Karpas-422 (cell line): Measurements from ENCODE around the gene MUC6. TPM values are rescaled to one million over a fixed set of nuclear protein-coding genes. Genes with fewer than 3 reads are reported as not detected.
A peak's percentile ranks its signal among the peaks of the same experiment; 100 is the strongest.

Experiments used
- DNase-seq: peaks from one replicate; pipeline ENCODE4 v3.0.0-alpha.2; 2015
- H2AFZ ChIP-seq: fragments of 200-600 bp; sonication (generic); 2 replicates; pipeline ENCODE4 v1.6.1; 2014; ENCODE audit warnings: antibody characterized with exemption, low read length, mixed read lengths
- H3K27ac ChIP-seq: fragments of 200-600 bp; sonication (generic); 2 replicates; pipeline ENCODE4 v1.5.1; 2014; ENCODE audit warnings: mild to moderate bottlenecking, low read length, moderate library complexity
- H3K27me3 ChIP-seq: fragments of 200-600 bp; sonication (generic); 2 replicates; pipeline ENCODE4 v1.6.1; 2014; ENCODE audit warnings: low read length, mixed read lengths
- H3K36me3 ChIP-seq: fragments of 200-600 bp; sonication (generic); 2 replicates; pipeline ENCODE4 v1.6.1; 2014; ENCODE audit warnings: low read length, mixed read lengths; ENCODE audit not compliant: insufficient read depth
- H3K4me1 ChIP-seq: fragments of 200-600 bp; sonication (generic); 2 replicates; pipeline ENCODE4 v1.6.1; 2014; ENCODE audit warnings: mild to moderate bottlenecking, low read length, mixed read lengths
- H3K4me2 ChIP-seq: fragments of 200-600 bp; sonication (generic); 2 replicates; pipeline ENCODE4 v1.6.1; 2014; ENCODE audit warnings: low read length, low read depth, mild to moderate bottlenecking; ENCODE audit not compliant: poor library complexity, severe bottlenecking
- H3K4me3 ChIP-seq: fragments of 200-600 bp; sonication (generic); 2 replicates; pipeline ENCODE4 v1.5.1; 2014; ENCODE audit warnings: mild to moderate bottlenecking, antibody characterized with exemption, low read length, mixed read lengths
- H3K79me2 ChIP-seq: fragments of 200-600 bp; sonication (generic); 2 replicates; pipeline ENCODE4 v1.6.1; 2014; ENCODE audit warnings: mild to moderate bottlenecking, low read length, mixed read lengths
- H3K9ac ChIP-seq: fragments of 200-600 bp; sonication (generic); 2 replicates; pipeline ENCODE4 v1.6.0; 2014; ENCODE audit warnings: low read length
- H3K9me2 ChIP-seq: fragments of 200-600 bp; sonication (generic), shearing (Covaris generic); replicated peaks from 2 replicates; pipeline ENCODE4 v1.6.0; 2014; ENCODE audit warnings: mild to moderate bottlenecking, low read length, moderate library complexity; ENCODE audit not compliant: insufficient read depth
- H3K9me3 ChIP-seq: fragments of 300-700, 200-600 bp; sonication (generic); 2 replicates; pipeline ENCODE4 v1.6.1; 2014; ENCODE audit warnings: low read length, mixed read lengths
- H4K20me1 ChIP-seq: fragments of 200-600 bp; sonication (generic); 2 replicates; pipeline ENCODE4 v1.6.1; 2014; ENCODE audit warnings: mild to moderate bottlenecking, antibody characterized with exemption, low read length, low read depth; ENCODE audit not compliant: insufficient read depth
- total RNA-seq: library from RNA; depleted of rRNA; stranded (reverse); fragments of >200 nt; shearing (Covaris generic); gene quantifications from 2 replicates; pipeline ENCODE4 v1.2.3, GENCODE V29; 2014; ENCODE audit warnings: low replicate concordance

MUC6 gene
- total RNA-seq, 1 experiment from 2014 or later: not detected

DNA sequence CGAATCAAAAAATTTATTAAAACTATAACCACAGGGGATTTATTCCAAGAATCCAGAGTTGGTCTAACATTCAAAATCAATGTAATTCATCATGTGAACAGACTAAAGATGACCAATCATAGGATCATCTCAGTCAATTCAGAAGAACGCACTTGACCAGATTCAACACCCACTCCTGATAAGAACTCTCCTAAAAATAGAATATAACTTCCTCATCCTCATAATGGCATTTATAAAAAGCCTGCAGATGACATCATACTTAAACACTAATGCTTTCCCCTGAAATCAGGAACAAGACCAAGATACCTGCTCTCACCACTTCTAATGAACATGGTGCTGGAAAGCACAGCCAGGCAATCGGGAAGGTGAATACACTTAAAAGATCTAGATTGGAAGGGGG, 27.6 kb upstream of the MUC6 start:
- Histone ChIP-seq H3K4me1 (peaks cover 7% of the 10 kb centered on the region), H3K27ac (no peak overlapping the region), H3K4me2 (no peak overlapping the region), H3K9ac (no peak overlapping the region), H3K9me3 (no peaks in the 10 kb centered on the region), H3K27me3 (no peaks in the 10 kb centered on the region), H3K79me2 (no peaks in the 10 kb centered on the region), H4K20me1 (no peaks in the 10 kb centered on the region), H3K36me3 (no peaks in the 10 kb centered on the region), H2AFZ (no peak overlapping the region), H3K9me2 (no peaks in the 10 kb centered on the region), H3K4me3 (no peak overlapping the region)
- no peak for DNase-seq

DNA sequence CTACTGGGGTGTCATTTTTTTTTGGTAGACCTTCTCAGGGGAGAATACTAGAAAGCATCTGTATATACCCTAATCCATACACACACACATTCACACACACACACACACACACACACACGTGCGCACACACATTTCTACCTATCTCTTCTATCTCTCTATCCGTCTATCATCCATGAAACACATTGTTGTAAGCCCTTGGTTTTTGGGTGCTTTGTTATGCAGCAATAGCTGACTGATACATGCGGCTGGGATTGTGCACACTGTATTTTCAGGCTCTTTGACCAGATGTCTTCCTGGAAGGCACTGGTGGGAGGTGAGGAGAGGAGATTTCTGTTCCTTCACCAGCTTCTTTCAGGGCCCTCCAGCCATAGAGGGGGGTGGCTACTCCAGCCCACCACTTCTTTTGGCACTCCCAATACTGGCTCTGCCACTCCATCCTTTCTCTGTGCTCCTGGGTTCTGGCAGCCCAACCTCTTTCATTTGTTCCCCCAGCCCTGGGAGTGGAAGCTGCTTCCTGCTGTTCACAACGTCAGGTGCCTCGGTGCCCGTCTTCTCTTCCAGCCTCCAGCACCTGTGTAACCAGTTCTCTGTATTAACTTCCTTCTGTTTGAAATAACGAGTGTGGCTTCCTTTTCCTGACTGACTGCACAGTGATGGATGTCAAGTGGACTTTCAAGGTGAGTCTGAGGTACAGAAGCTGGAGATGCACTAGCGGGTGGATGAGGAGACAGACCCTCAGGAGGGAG, 25.7 kb upstream of the MUC6 start:
- DNase-seq: no peak
- no peak overlapping the region for H2AFZ ChIP-seq

DNA sequence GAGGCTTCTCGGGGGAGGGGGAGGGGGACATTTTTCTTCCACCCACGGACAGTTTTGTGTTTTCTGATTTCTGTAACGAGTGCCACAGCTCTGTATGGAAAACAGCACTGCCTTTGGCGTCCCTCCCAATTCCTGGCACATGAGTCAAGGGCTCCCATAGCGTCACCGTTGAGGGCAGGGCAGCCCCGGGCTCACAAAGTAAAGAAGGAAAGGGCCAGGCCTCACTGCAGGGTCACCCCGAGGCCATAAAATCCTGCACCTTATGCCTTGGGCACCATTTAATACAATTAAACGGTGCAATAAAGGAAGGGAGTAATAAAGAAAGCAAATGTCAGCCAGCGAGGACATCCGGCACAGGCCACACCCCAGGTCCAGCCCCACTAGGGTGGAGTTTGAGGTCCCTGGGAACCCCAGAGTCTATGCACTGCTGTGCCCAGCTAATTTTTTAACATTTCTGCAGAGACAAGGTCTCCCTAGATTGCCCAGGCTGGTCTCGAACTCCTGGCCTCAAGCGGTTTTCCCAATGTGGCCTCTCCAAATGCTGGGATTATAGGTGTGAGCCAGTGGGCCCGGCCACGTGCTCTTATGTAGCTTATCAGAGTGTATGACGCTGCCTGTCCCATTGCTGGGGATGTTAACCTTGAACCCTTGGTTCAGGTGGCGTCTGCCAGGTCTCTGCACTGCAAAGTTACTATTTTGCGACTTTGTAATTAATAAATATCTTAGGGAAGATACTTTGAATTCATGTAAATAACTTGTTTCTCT, 24.5 kb upstream of the MUC6 start:
- H3K79me2 ChIP-seq: no peaks in the 10 kb centered on the region
- no peaks in the 10 kb centered on the region for H3K9me3 ChIP-seq
- 0 out of 2 replicates have a peak overlapping the region, but pooled peaks have one; percentile 82 for H2AFZ ChIP-seq
- H3K4me2 ChIP-seq: no peak overlapping the region
- peaks cover 7% of the 10 kb centered on the region for H3K4me1 ChIP-seq
- H3K27ac ChIP-seq: no peak overlapping the region
- H4K20me1 ChIP-seq: no peaks in the 10 kb centered on the region
- H3K27me3 ChIP-seq: no peaks in the 10 kb centered on the region
- DNase-seq: peak; percentile 50
- no peaks in the 10 kb centered on the region for H3K9me2 ChIP-seq
- H3K9ac ChIP-seq: no peak overlapping the region
- H3K36me3 ChIP-seq: no peaks in the 10 kb centered on the region
- no peak overlapping the region for H3K4me3 ChIP-seq

More for the DNA sequence above, 25.7 kb upstream of the MUC6 start:
- Histone ChIP-seq H3K79me2 (no peaks in the 10 kb centered on the region), H3K4me3 (no peak overlapping the region), H3K4me2 (no peak overlapping the region), H3K9me3 (no peaks in the 10 kb centered on the region), H3K9ac (no peak overlapping the region), H3K27ac (no peak overlapping the region), H3K27me3 (no peaks in the 10 kb centered on the region), H3K4me1 (peaks cover 7% of the 10 kb centered on the region), H4K20me1 (no peaks in the 10 kb centered on the region), H3K36me3 (no peaks in the 10 kb centered on the region), H3K9me2 (no peaks in the 10 kb centered on the region)

DNA sequence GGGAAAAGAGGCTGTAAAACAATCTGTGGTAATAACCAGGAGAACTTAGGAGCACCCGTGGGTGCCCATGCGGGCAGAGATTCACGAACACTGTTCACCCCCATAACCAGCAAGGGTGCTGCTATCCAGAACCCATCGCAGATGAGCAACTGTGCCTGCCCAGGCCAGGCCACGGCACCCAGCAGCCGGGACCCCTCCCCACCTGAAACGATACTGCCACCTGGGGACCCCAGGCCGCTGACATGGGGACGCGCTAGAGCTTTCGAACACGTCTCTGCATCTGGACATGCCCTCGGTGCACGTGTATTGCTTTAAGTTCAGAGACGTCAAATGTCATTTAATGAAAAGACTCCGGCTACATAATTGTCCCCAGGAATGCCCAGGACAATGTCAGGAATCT, 23.9 kb upstream of the MUC6 start:
- no peak overlapping the region for H3K9ac ChIP-seq

DNA sequence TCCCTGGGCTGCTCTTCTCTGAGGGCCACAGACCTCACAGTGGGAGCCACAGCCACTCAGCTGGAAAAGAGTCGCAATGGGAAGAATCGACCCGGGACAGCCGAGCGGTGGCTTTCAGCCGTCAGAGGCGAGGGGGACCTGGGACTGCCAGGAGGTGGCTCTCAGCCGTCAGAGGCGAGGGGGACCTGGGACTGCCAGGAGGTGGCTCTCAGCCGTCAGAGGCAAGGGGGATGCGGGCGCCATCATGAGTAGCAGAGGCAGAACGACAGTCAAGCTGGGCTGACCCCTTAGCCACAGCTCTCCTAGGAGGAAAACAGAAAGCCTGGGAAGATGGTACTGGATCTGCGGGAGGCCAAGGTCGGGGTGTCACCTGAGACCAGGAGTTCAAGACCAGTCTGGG, 23.2 kb upstream of the MUC6 start:
- DNase-seq: no peak
- no peaks in the 10 kb centered on the region for H3K9me2 ChIP-seq
- H3K27me3 ChIP-seq: no peaks in the 10 kb centered on the region
- H3K36me3 ChIP-seq: no peaks in the 10 kb centered on the region
- H3K4me2 ChIP-seq: no peak overlapping the region
- H3K4me3 ChIP-seq: no peak overlapping the region
- H3K79me2 ChIP-seq: no peaks in the 10 kb centered on the region
- H3K9ac ChIP-seq: no peak overlapping the region
- peaks cover 7% of the 10 kb centered on the region for H3K4me1 ChIP-seq
- no peaks in the 10 kb centered on the region for H3K9me3 ChIP-seq
- H4K20me1 ChIP-seq: no peaks in the 10 kb centered on the region
- H2AFZ ChIP-seq: no peak overlapping the region
- H3K27ac ChIP-seq: no peak overlapping the region

More for the DNA sequence above, 23.9 kb upstream of the MUC6 start:
- H3K27me3 ChIP-seq: no peaks in the 10 kb centered on the region
- H3K27ac ChIP-seq: no peak overlapping the region
- H3K4me2 ChIP-seq: no peak overlapping the region
- no peaks in the 10 kb centered on the region for H3K9me2 ChIP-seq
- H2AFZ ChIP-seq: no peak overlapping the region
- no peaks in the 10 kb centered on the region for H3K79me2 ChIP-seq
- H3K9me3 ChIP-seq: no peaks in the 10 kb centered on the region
- no peaks in the 10 kb centered on the region for H4K20me1 ChIP-seq
- no peak overlapping the region for H3K4me3 ChIP-seq
- H3K36me3 ChIP-seq: no peaks in the 10 kb centered on the region
- peaks cover 7% of the 10 kb centered on the region for H3K4me1 ChIP-seq
- no peak for DNase-seq

DNA sequence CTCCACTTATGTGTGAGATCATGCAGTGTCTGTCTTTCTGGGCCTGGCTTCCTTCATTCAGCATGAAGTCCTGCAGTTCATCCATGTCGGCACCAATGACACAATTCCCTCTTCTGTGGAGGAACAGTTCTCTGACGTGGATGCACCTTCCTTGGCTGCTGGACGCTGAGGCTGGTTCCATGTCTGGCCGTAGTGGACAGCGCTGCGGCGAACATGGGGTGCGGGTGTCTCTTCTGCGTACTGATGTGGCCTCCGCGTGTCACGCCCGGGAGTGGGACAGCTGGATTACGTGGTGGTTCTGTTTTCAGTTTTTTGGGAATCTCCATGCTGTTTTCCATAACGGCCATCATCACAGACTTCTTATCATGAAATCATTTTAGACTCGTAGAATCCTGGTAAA, 21.3 kb upstream of the MUC6 start:
- DNase-seq: no peak
- Histone ChIP-seq H3K36me3 (no peaks in the 10 kb centered on the region), H3K9me2 (no peaks in the 10 kb centered on the region), H3K4me1 (peaks cover 3% of the 10 kb centered on the region; the same call in 1 of the 2 replicates), H3K27me3 (no peaks in the 10 kb centered on the region), H4K20me1 (no peaks in the 10 kb centered on the region), H3K9ac (no peak overlapping the region), H3K9me3 (no peaks in the 10 kb centered on the region), H3K4me2 (no peak overlapping the region), H3K27ac (no peak overlapping the region), H3K4me3 (no peak overlapping the region), H3K79me2 (no peaks in the 10 kb centered on the region), H2AFZ (no peak overlapping the region)

DNA sequence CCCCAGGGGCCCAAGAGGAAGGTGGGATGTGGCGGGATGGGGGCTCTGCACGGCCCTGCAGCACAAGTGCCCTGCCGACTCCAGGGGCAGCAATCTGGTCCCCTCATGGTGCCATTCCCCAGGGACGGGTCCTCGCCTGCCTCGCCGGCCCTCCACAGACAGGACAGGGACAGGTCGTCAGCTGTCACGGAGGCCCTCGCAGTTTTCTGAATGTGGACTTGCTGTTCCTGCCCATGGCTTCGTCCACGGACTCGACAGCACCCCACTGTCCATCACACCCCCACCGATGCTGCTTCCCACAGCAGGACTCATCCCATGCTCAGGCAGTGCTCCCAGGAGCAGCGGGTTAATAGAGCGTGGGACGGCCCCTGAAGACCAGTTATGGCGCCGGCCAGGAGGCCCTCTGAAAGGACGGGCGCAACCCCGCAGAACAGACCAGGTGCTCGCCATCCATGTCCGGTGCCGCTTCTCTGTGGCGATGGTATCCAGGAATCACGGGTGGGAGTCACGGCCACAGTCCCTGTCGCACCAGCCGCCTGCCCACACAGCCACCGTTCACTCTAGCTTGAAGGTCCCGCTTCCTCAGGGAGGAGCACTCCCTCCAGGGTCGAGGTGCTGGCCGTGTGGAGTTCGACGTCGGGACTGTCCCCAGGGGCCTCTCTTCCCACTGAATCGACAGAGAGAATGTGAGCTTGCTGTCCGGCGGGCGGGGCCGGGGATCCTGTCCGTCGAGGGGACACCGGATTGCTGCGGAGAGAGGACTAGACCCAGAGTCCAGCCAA, 19.7 kb upstream of the MUC6 start:
- DNase-seq: no peak
- H3K27me3 ChIP-seq: no peaks in the 10 kb centered on the region
- H4K20me1 ChIP-seq: no peaks in the 10 kb centered on the region
- no peaks in the 10 kb centered on the region for H3K79me2 ChIP-seq
- no peak overlapping the region for H3K27ac ChIP-seq
- H3K9ac ChIP-seq: no peak overlapping the region
- no peaks in the 10 kb centered on the region for H3K9me2 ChIP-seq
- no peaks in the 10 kb centered on the region for H3K36me3 ChIP-seq
- no peak overlapping the region for H3K4me3 ChIP-seq
- no peaks in the 10 kb centered on the region for H3K9me3 ChIP-seq
- no peak overlapping the region for H3K4me2 ChIP-seq
- no peak overlapping the region for H2AFZ ChIP-seq
- H3K4me1 ChIP-seq: peaks cover 3% of the 10 kb centered on the region; the same call in 1 of the 2 replicates
